Amniotic stem cell (primary cell): ENCODE data around the gene ZNF425.
A peak's percentile ranks its signal among the peaks of the same experiment; 100 is the strongest.
"Not testable (repeated sequence)": the region's sequence is repeated elsewhere in the genome, so short reads cannot be mapped to it uniquely, and the experiment has no call there.

Experiments
- DNase-seq: peaks from one replicate; lab custom pipeline; 2025; lab: John Stamatoyannopoulos, UW

The ZNF425 gene

DNA sequence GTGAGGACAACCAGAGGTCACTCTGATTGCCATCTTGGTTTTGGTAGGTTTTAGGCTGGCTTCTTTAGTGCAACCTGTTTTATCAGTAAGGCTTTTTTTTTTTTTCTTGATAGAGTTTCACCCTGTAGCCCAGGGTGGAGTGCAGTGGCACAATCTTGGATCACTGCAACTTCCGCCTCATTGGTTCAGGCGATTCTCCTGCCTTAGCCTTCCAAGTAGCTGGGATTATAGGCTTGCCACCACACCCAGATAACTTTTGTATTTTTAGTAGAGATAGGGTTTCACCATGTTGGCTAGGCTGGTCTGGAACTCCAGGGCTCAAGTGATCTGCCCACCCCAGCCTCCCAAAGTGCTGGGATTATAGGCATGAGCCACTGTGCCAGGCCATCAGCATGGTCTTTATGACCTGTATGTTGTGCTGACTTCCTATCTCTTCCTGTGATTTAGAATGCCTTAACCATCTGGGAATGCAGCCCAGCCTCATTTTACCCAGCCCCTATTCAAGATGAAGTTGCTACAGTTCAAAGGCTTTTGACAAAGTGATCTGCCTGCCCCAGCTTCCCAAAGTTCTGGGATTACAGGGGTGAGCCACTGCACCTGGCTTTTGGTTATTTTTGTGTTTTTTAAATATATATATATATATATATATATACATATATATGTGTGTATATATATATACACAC lies 7.0 kb upstream of the ZNF425 start:
- no peak for DNase-seq

DNA sequence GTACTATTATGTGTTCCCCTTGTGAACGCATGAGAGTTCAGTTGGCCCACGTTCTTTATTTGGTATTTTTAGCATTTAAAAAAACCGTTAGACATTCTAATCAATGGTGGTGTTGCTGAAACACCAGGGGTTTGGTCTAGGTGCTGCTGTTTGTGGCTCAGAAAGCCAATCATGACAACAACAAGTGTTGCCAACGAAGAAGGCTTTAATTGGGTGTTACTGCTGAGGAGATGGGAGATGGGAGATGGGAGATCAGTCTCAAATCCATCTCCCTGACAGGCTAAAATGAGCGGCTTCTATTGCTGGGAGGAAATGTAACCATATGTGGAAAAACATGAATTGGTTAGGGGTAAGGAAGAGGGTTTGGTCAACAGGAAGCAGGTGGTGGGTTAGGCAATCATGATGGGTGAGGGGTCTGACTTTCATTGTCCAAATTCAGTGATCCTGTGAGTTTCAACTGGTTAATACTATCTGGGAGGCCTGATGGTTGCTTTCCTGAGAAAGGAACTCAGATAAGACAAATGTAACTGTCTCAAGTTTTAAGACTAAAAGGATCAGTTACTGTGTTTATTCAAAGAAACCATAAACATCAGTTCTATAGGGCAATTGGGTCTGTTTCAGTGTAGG lies 4.6 kb upstream of the ZNF425 start:
- DNase-seq = no peak

DNA sequence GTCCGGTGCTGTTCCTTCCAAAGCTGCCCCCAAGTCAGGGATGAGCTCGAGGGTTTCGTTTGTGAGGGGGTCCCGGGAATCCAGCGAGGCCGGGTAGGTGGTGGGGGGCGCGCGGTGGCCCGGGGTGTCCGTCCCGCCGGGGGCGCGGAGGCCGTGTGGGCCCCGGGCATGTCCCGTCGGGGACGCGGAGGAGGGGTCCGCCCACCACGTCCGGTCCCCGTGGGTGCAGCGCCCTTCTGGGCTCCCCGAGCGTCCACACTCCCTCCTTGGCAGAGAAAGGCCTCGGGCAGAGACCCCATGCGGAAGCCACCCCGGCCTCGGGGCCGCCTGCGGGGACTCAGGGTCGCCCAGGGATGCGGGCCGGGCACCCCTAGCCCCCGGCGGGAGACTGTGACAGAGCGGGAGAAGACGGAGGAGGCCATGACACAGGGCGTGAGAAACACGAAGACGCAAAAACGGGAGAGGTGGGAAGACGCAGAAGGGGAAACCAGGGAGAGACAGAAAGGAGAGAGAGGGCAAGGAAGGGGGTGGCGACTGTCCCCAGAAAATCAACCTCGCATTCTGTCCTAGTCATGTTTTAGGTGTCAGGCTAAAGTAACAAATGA lies 640 bp upstream of the ZNF425 start:
- no peak for DNase-seq

DNA sequence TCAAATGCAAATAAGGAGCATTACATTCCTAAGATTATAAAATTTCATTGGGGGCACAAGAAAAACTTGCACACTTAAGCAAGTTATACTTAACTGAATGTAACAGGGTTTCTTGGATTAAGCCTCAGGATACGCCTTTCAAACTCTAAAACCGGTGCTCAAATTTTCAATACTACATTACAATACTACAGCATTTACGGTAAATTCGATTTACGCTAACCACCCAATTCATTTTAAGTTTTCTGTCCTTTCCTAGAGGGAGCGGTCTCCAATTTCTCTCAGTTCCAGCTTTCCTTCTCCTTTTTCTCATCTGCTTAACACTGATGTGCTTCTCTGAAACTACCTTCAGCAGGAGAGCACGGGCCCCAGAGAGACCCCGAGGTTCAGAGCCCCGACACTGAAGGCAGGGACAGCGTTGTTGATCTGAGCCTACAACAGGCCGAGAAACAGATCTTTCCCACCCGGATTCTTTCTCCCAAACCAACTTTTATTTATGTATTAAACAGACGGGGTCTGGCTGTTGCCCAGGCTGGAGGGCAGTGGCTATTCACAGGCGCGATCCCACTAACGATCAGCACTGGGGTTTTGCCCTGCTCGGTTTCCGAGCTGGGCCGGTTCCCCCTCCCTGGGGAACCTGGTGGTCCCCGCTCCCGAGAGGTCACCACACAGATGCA lies 798 bp downstream of the ZNF425 start:
- no peak for DNase-seq

DNA sequence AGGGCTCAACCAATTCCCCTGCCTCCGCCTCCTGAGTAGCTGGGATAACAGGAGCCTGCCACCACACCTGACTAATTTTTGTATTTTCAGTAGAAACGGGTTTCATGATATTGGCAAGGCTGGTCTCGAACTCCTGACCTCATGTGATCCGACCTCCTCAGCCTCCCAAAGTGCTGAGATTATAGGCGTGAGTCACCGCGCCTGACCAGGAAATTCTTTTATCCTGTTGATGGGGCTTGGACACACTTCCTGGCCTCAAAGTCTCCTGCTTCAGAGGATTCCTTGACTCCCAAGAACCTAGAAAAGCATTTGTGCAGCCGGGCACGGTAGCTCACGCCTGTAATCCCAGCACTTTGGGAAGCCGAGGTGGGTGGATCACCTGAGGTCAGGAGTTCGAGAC lies 16.2 kb downstream of the ZNF425 start:
- no peak for DNase-seq

DNA sequence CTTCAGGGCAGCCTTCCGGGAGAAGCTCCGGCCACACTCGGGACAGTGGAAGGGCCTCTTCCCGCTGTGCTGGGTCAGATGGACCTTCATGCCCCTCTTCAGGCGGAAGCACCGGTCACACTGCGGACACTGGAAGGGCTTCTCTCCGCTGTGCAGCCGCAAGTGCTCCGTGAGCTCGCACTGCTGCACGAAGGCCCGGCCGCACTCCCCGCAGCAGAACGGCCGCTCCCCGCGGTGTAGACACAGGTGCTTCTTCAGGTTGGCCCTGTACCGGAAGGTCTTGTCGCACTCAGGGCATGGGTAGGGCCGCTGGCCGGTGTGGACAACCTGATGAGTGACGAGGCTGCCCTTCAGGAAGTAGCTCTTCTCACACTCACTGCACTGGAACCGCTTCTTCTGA lies 21.4 kb downstream of the ZNF425 start:
- no peak for DNase-seq

DNA sequence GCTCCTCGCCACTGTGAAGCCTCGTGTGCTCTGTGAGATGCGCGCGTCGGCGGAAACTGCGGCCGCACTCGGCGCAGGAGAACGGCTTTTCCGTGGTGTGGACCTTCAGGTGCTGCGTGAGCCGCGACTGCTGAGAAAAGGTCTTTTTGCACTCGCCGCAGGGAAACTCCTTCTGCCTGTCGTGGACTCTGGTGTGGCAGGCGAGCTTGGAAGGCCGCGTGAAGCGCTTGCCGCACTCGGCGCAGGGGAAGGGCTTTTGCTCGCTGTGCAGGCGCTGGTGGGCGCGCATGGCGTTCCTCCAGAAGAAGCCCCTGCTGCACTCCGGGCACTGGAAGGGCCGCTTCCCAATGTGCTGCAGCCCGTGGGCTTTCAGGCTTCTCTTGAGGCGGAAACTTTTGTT lies 21.9 kb downstream of the ZNF425 start:
- no peak for DNase-seq

DNA sequence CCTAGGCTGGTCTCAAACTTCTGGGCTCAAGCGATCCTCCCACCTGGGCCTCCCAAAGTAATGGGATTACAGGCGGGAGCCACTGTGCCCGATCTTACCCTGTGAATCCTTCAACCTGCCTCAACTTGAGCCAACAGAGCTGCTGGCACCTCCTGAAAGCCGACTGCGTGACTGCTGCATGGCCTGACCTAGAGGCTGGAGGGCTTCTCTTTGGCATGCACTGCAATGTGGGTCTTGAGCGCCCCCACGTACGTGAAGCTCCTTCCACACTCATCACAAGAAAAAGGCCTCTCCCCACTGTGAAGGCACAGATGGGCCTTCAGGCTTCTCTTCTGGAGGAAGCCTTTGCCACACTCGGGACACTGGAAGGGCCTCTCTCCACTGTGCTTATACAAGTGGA lies 22.7 kb downstream of the ZNF425 start:
- no peak for DNase-seq

DNA sequence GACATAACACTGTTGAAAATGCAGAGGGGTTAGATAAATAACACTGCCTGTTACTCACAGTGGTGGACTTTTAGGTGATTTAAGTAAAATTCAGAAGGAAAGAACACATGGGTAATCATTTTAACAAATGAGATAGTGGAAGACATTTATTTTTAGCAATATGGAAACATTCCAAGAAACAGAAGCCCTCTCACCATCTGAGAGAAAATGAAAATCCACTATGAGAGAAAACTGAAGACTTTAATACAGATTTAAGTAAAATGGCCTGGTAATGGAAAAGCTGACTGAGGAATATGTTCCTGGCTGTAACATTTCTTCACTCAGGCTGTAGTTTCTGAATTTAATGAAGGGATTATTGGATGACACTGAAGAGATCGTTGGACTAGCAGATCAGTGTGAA lies 23.5 kb downstream of the ZNF425 start:
- DNase-seq = no peak

DNA sequence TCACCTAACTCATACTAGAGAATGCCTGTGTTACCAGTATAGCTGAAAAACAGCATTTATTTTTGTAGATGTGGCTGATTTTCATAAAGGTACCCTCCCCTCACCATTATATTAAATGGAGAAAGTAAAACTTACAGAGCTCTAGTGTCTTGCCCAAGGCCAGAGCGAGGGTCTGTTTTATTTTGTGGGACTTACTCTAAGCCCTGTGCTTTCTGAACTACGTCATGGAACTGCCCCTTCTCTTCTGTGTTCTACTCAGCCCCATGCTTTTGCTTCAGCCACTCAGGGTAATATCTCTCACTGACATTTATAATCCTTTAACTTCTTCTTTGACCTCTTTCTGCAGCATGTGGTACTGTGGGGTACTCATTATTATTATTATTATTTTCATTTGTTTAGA lies 25.3 kb downstream of the ZNF425 start:
- no peak for DNase-seq

DNA sequence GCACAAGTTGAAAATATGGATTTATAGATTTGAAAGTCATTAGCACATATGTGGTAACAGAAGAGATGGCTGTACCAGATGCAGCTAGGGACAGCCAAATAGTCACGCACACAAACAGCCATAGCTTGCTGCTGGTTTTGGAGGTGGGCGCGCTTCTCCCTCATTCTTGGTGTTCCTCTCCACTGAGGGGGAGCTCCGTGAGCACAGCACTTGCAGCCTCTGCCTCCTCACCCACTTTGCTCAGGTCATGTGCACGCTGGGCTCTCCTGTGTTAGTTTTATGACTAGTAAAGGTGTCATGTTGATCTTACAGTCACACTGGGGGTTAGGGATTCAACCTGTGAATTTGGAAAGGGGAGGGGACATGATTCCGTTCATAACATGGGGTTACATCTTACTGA lies 27.1 kb downstream of the ZNF425 start:
- no peak for DNase-seq

DNA sequence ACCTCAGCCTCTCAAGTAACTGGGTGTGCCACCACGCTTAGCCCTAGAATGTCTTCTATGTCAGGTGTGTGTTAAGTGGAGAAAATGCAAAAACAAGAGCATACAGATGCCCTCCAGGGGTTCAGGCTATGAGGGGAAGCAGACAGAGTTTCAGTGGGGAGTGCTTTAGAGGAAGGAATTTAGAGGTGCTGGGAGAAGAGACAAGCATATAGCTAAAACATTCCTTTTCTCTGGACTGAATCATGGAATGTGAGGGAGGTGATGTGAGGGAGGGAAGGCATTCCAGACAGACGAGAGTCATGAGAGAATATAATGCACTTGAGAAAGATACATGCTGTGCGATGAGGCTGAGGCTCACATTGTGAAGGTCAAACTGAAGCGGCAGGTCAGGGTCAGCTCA lies 29.0 kb downstream of the ZNF425 start:
- no peak for DNase-seq

DNA sequence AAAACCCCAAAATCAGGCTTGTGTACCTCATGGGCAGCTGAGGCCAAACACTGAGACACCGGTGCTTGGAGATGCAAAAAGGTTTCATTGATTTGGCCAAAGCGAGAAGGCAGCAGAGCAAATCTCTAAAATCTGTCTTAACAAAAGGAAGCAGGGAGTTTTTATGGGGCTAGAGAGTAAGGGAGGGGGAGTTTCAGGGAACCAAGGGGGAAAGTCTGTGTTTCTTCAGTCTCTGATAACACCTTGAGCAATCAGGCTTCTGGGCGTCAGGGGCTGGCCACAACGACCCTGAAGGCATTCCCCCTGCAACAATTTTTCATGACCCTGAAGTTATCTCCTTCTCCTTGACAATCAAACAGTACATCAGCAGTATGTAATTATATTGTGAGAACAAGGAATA lies 32.9 kb downstream of the ZNF425 start:
- no peak for DNase-seq

DNA sequence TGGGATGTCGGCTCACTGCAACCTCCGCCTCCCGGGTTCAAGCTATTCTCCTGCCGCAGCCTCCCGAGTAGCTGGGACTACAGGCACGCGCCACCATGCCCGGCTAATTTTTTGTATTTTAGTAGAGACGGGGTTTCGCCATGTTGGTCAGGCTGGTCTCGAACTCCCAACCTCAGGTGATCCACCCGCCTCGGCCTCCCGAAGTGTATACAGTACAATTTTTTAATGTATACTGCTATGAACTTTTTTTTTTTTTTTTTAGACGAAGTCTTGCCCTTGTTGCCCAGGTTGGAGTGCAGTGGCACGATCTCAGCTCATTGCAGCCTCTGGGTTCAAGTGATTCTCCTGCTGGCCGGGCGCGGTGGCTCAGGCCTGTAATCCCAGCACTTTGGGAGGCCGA lies 33.9 kb downstream of the ZNF425 start:
- not testable (repeated sequence) for DNase-seq

DNA sequence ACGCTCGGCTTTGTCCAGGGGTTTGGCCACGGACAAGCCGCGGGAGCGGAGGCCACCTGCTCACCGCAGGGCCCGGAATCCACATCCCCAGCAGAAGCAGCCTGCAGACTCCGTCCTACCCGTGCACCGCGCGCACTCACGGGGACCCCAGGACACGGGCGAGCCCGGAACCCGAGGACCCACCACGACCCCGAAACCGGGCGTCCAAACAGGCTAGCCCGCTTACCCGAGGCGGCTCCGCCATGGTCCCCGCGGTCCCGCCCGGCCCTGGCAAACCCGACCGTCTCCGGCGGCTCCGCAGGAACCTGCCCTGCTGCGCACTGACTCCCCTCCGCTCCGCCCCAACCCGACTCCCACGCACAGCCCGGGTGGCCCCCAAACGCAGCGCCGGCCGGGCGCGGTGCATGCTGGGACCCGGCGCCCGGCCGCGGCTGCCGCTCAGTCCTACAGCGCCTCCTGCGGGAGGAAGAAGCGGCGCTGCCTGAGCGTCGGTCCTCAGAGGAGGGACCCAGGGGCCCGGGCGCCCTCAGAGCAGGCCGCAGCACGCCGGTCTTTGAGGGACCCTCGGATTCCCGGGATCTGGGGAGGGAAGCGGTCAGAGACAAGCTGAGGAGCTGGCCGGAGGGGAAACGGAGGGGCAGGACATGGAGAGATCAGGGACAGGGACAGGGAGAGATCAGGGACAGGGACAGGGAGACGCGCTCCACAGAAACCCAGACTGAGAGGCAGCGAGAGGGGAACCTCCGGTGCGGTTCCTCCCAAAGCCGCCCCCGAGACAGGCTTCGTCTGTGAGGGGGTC lies 35.5 kb downstream of the ZNF425 start, which contains the start of gene ZNF786:
TSS of gene ZNF786 (minus strand) at position 322 of the 799 bp plus-strand sequence. CDS start at position 244, 78 bp downstream.
- peak; percentile 88 for DNase-seq

DNA sequence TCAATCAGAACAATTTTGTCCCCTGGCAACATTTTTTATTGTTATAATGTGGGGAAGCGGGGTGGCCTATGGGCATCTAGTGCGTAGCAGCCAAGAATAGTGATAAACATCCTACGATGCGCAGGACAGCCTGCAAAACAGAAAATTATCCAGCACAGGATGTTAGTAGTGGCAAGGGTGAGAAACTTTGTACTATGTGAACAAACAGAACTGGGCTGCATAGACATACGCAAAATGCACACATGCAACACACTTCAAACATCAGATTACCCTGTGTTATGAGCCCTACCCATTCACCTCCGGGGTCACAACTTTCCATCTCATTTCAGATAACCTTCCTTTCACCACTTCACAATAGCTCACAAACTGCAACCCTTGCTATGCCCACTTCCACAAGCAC lies 38.7 kb downstream of the ZNF425 start:
- no peak for DNase-seq

DNA sequence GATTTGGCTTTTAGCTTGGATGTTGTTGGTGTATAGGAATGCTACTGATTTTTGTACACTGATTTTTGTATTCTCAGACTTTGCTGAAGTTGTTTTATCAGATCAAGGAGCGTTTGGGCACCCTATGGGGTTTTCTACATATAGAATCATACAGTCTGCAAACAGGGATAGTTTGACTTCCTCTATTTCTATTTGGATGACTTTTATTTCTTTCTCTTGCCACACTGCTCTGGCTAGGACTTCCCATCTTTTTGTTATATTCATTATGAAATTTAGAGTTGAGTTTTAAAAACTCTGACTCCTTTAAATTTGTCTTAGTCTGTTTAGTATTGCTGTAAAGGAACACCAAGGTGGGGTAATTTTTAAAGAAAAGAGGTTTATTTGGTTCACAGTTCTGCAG lies 40.3 kb downstream of the ZNF425 start:
- DNase-seq = no peak

DNA sequence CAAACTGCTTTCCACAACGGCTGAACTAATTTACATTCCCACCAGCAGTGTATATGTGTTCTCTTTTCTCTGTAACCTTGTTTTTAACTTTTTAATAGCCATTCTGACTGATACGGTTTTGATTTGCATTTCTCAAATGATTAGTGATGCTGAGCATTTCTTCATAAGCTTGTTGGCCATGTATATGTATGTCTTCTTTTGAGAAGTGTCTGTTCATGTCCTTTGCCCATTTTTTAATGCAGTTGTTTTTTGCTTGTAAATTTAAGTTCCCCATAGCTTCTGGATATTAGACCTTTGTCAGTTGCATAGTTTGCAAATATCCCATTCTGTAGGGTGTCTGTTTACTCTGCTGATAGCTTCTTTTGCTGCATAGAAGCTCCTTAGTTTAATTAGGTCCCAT lies 41.7 kb downstream of the ZNF425 start:
- DNase-seq = no peak

DNA sequence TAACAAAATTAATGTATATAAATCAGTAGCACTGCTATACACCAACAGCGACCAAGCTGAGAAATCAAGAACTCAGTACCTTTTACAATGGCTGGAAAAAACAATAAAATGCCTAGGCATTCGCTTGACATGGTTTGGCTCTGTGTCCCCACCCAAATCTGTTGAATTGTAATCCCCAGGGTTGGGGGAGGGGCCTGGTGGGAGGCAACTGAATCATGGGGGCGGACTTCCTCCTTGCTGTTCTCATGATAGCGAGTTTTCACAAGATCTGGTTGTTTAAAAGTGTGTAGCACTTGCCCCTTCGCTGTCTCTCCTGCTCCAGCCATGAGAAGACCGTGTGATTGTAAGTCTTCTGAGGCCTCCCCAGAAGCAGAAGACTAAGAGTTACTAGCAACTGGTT lies 44.2 kb downstream of the ZNF425 start:
- no peak for DNase-seq

DNA sequence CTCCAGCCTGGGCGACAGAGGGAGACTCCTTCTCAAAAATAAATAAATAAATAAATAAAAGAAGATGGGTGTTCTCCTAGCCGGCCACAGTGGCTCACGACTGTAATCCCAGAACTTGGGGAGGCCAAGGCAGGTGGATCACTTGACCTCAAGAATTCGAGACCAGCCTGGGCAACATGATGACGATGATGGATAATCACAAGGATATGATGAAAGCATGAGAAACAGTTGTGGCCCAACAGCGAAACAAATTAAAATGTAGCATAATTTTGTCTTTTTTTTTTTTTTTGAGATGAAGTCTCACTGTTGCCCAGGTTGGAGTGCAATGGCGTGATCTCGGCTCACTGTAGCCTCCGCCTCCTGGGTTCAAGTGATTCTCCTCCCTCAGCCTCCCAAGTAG lies 48.5 kb downstream of the ZNF425 start:
- DNase-seq = no peak

DNA sequence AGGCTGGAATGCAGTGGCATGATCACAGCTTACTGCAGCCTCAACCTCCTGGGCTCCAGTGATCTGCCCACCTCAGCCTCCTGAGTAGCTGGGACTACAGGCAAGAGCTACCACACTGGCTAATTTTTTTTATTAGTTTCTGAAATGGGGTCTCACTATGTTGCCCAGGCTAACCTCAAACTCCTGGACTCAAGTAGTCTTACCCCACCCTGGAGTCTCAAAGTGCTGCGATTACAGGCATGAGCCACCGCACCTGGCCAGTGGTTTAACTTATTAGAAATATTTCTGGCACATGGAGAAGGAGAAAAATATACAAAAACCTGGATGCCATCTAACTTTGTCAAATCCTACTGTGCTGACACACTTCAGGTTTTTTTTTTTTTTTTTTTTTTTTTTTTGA lies 50.8 kb downstream of the ZNF425 start:
- DNase-seq = no peak
